Gastrocnemius medialis (tissue), 4 donors: ENCODE results near the gene PHB1. TPM values are rescaled to one million over a fixed set of nuclear protein-coding genes. Genes with fewer than 3 reads are reported as not detected.

Experiments
- ATAC-seq, 2 donors: fragments of 150-250 bp; one replicate each; pipeline ENCODE4 v1.9.1; 2016
- DNase-seq, 2 donors: peaks; one replicate each; pipeline ENCODE4 v3.0.0-alpha.2; 2019
- H3K27ac ChIP-seq, 4 donors: fragments of 200-600 bp; sonication (generic); 1 replicate in 1 of 4; 2 replicates in 3 of 4; pipeline ENCODE4 v1.5.1; 2016 to 2018; ENCODE audit warnings: mild to moderate bottlenecking in 2 of 4, moderate library complexity in 1 of 4
- H3K27me3 ChIP-seq, 3 donors: fragments of 200-600 bp; sonication (generic) in 2 of 3; 1 replicate in 1 of 3; 2 replicates in 2 of 3; pipeline versions ENCODE4 v1.5.1 to v1.6.0; 2016 to 2019; ENCODE audit warnings: mild to moderate bottlenecking in 1 of 3, moderate library complexity in 1 of 3
- H3K36me3 ChIP-seq, 2 donors: fragments of 200-600 bp; sonication (generic) in 1 of 2; one replicate each; pipeline ENCODE4 v1.5.1; 2017 to 2018
- H3K4me1 ChIP-seq, 2 donors: fragments of 200-600 bp; sonication (generic) in 1 of 2; one replicate each; pipeline ENCODE4 v1.5.1; 2016 to 2017; ENCODE audit warnings: mild to moderate bottlenecking in 2 of 2
- H3K4me3 ChIP-seq, 4 donors: fragments of 200-600 bp; sonication (generic) in 3 of 4; 1 replicate in 1 of 4; 2 replicates in 3 of 4; pipeline ENCODE4 v1.5.1; 2016 to 2019; ENCODE audit warnings: mild to moderate bottlenecking in 2 of 4
- H3K9me3 ChIP-seq, 3 donors: fragments of 200-600 bp; sonication (generic) in 2 of 3; 1 replicate in 1 of 3; 2 replicates in 2 of 3; pipeline ENCODE4 v1.5.1; 2016 to 2019
- CTCF ChIP-seq, 5 experiments: fragments of 450-650 bp in 3 of 5; fragments of 200-600 bp in 2 of 5; sonication (generic) in 2 of 5; IDR thresholded peaks in 4 of 5; conservative IDR thresholded peaks in 1 of 5; 1 replicate in 4 of 5; 2 replicates in 1 of 5; pipeline ENCODE4 v1.5.1; 2016 to 2019; ENCODE audit warnings: antibody characterized with exemption in 5 of 5, mild to moderate bottlenecking in 3 of 5, moderate library complexity in 3 of 5
- POLR2A ChIP-seq, 2 donors: fragments of 450-650 bp; IDR thresholded peaks; one replicate each; pipeline ENCODE4 v1.6.1; 2017; ENCODE audit warnings: antibody characterized with exemption in 2 of 2, mild to moderate bottlenecking in 2 of 2, moderate library complexity in 2 of 2
- in situ Hi-C, 4 donors: fragments of 200-750 bp; cut with MboI; loops; one replicate each; pipeline versions ENCODE4 v1.15.0 to v1.8.0; 2017; ENCODE audit warnings: low sequenced_read_pairs in 4 of 4
- intact Hi-C: fragments of 100-400 bp; cut with DNase I; formaldehyde crosslinking; loops from one replicate; pipeline ENCODE4 v1.15.1; 2023; ENCODE audit warnings: low total_unique reads
- total RNA-seq, 4 donors: library from RNA; depleted of rRNA; stranded (reverse); fragments of >200 nt; gene quantifications; one replicate each; pipeline versions ENCODE4 v1.1.0 to v1.2.3, GENCODE V29; 2016

The PHB1 gene
- total RNA-seq, 4 donors from 2014 or later = 102 to 137 (median 116) TPM

GRCh38 chr17:49459401-49459984, 44.8 kb upstream of the PHB1 start:
- in situ Hi-C loops = no loop called here
- no peaks in the 10 kb centered on the region for H3K27me3 ChIP-seq
- ATAC-seq = no peak

GRCh38 chr17:49457564-49458535, 43.2 kb upstream of the PHB1 start:
- no peaks in the 10 kb centered on the region for H3K36me3 ChIP-seq

More at GRCh38 chr17:49459401-49459984, 44.8 kb upstream of the PHB1 start:
- TF ChIP-seq CTCF (IDR thresholded peaks at IDR 0.05 in 4 of 5, conservative IDR thresholded peaks at IDR 0.05 in 1 of 5) = no peak
- Histone ChIP-seq H3K9me3 (no peaks in the 10 kb centered on the region), H3K27ac (no peak overlapping the region), H3K4me1 (peaks cover 0 to 3% of the 10 kb centered on the region in 2 donors), H3K4me3 (no peak overlapping the region), H3K36me3 (no peaks in the 10 kb centered on the region)
- DNase-seq = no peak
- intact Hi-C loops = no loop called here

GRCh38 chr17:49456183-49456965, 41.7 kb upstream of the PHB1 start:
- no peak for ATAC-seq
- intact Hi-C loops = no loop called here
- DNase-seq = no peak
- H3K27ac ChIP-seq = no peak overlapping the region
- TF ChIP-seq POLR2A (IDR thresholded peaks at IDR 0.05) = no peak
- no peaks in the 10 kb centered on the region for H3K27me3 ChIP-seq
- no peak overlapping the region for H3K4me3 ChIP-seq
- no peaks in the 10 kb centered on the region for H3K9me3 ChIP-seq
- in situ Hi-C loops = no loop called here
- no peaks in the 10 kb centered on the region for H3K4me1 ChIP-seq
- H3K36me3 ChIP-seq = no peaks in the 10 kb centered on the region

More at GRCh38 chr17:49457564-49458535, 43.2 kb upstream of the PHB1 start:
- H3K4me3 ChIP-seq = no peak overlapping the region
- intact Hi-C loops = no loop called here
- no peaks in the 10 kb centered on the region for H3K27me3 ChIP-seq
- H3K27ac ChIP-seq = no peak overlapping the region
- DNase-seq (no peak), ATAC-seq (no peak)
- TF ChIP-seq CTCF (IDR thresholded peaks at IDR 0.05 in 4 of 5, conservative IDR thresholded peaks at IDR 0.05 in 1 of 5) (no peak), POLR2A (IDR thresholded peaks at IDR 0.05) (no peak)
- peaks cover 0 to 3% of the 10 kb centered on the region in 2 donors for H3K4me1 ChIP-seq
- H3K9me3 ChIP-seq = no peaks in the 10 kb centered on the region
- in situ Hi-C loops = no loop called here

GRCh38 chr17:49455272-49455861, 40.7 kb upstream of the PHB1 start:
- Histone ChIP-seq H3K9me3 (no peaks in the 10 kb centered on the region), H3K36me3 (no peaks in the 10 kb centered on the region), H3K27me3 (no peaks in the 10 kb centered on the region), H3K27ac (no peak overlapping the region), H3K4me1 (no peaks in the 10 kb centered on the region), H3K4me3 (no peak overlapping the region)
- ATAC-seq = no peak
- intact Hi-C loops (no loop called here), in situ Hi-C loops (no loop called here)
- no peak for DNase-seq
- TF ChIP-seq CTCF (IDR thresholded peaks at IDR 0.05 in 4 of 5, conservative IDR thresholded peaks at IDR 0.05 in 1 of 5) (no peak), POLR2A (IDR thresholded peaks at IDR 0.05) (no peak)
